HepG2 (cell line): Measurements from ENCODE around the gene KIAA1328.

ENCODE experiments used
- BORCS8-MEF2B ChIP-seq: sonication (generic); formaldehyde crosslinking; IDR thresholded peaks from 2 replicates; pipeline ENCODE4 v1.8.0; 2022; ENCODE audit warnings: mild to moderate bottlenecking, missing genetic modification reagents
- ETV6 ChIP-seq: sonication (generic); formaldehyde crosslinking; conservative IDR thresholded peaks from 2 replicates; pipeline ENCODE4 v1.4.0; 2020; ENCODE audit warnings: missing genetic modification reagents
- RBM39 ChIP-seq: fragments of 200-400 bp; formaldehyde crosslinking; IDR thresholded peaks from one replicate; pipeline ENCODE4 v1.6.1; 2018; ENCODE audit warnings: antibody characterized with exemption, mild to moderate bottlenecking, low read depth, low read length; ENCODE audit not compliant: poor library complexity, severe bottlenecking
- ZNF709 ChIP-seq: sonication (generic); formaldehyde crosslinking; IDR thresholded peaks from 2 replicates; pipeline ENCODE4 v1.5.0; 2020; ENCODE audit warnings: mild to moderate bottlenecking, missing genetic modification reagents

DNA sequence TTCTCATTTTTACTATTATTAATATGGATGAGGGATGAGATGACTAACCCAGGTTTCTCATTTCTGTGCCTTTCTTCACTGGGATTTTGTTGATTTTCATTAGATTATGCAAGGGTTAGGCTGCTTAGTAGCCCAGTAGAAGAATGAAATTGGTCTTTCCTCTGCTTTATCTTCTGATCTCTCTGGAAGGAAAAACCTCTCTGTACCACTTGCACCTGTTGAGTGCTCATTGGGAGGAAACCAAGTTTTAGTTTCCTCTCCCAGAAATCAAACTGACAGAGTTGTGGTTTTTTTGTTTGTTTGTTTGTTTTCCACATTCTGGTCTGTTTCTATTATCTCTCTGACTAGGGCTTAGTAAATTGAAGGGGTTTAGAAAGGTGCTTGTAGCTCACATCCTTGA lies 60.8 kb downstream of the KIAA1328 start:
- TF ChIP-seq ETV6 (CRISPR knock-in tag) (no peak), BORCS8-MEF2B (CRISPR knock-in tag) (no peak), ZNF709 (CRISPR knock-in tag) (no peak), RBM39 (no peak)
